H9 (cell line): ENCODE data around the gene RRP1B. TPM values are rescaled to one million over a fixed set of nuclear protein-coding genes. Genes with fewer than 3 reads are reported as not detected.
A peak's percentile ranks its signal among the peaks of the same experiment; 100 is the strongest.

Experiments
- DNase-seq: peaks from one replicate; pipeline ENCODE4 v3.0.0-alpha.2; 2017
- H2AFZ ChIP-seq: one replicate; pipeline ENCODE4 v1.6.1; 2013; ENCODE audit warnings: mild to moderate bottlenecking, low read length, control low read depth, moderate library complexity
- H2AK5ac ChIP-seq: 2 replicates; pipeline ENCODE4 v1.6.1; 2013; ENCODE audit warnings: low read length, control low read depth, mixed read lengths; ENCODE audit not compliant: insufficient read length
- H2BK120ac ChIP-seq: one replicate; pipeline ENCODE4 v1.6.1; 2013; ENCODE audit warnings: low read depth, mild to moderate bottlenecking, low read length, control low read depth, inconsistent platforms; ENCODE audit not compliant: poor library complexity, severe bottlenecking
- H2BK12ac ChIP-seq: 2 replicates; pipeline ENCODE4 v1.6.1; 2013; ENCODE audit warnings: low read length, control low read depth, mixed read lengths, low read depth; ENCODE audit not compliant: insufficient read length
- H2BK15ac ChIP-seq: 2 replicates; pipeline ENCODE4 v1.6.1; 2013; ENCODE audit warnings: low read depth, low read length, control low read depth
- H2BK20ac ChIP-seq: one replicate; pipeline ENCODE4 v1.6.1; 2013; ENCODE audit warnings: low read depth, mild to moderate bottlenecking, low read length, control low read depth, inconsistent platforms; ENCODE audit not compliant: poor library complexity, severe bottlenecking
- H2BK5ac ChIP-seq: 2 replicates; pipeline ENCODE4 v1.6.1; 2013; ENCODE audit warnings: low read length, control low read depth, mixed read lengths; ENCODE audit not compliant: insufficient read length
- H3K14ac ChIP-seq: 2 replicates; pipeline ENCODE4 v1.6.1; 2013; ENCODE audit warnings: low read length, control low read depth; ENCODE audit not compliant: insufficient read depth
- H3K18ac ChIP-seq: 2 replicates; pipeline ENCODE4 v1.6.1; 2013; ENCODE audit warnings: low read depth, mild to moderate bottlenecking, mixed read lengths, low read length, control low read depth; ENCODE audit not compliant: insufficient read length
- H3K23ac ChIP-seq: 2 replicates; pipeline ENCODE4 v1.6.1; 2013; ENCODE audit warnings: low read length, control low read depth, mixed read lengths, low read depth; ENCODE audit not compliant: insufficient read length
- H3K23me2 ChIP-seq: 2 replicates; pipeline ENCODE4 v1.6.1; 2013; ENCODE audit warnings: low read depth, mild to moderate bottlenecking, mixed read lengths, low read length, control low read depth; ENCODE audit not compliant: insufficient read length, poor library complexity, severe bottlenecking
- H3K27ac ChIP-seq: 2 replicates; pipeline ENCODE4 v1.5.1; 2013; ENCODE audit warnings: low read length, control low read depth, mixed read lengths, low read depth; ENCODE audit not compliant: insufficient read length
- H3K27me3 ChIP-seq: 2 replicates; pipeline ENCODE4 v1.6.1; 2013; ENCODE audit warnings: low read length, control low read depth, inconsistent platforms; ENCODE audit not compliant: insufficient read depth
- H3K4ac ChIP-seq: 2 replicates; pipeline ENCODE4 v1.6.1; 2013; ENCODE audit warnings: low read depth, mild to moderate bottlenecking, control low read depth, inconsistent platforms, low read length, moderate library complexity
- H3K4me1 ChIP-seq: 2 replicates; pipeline ENCODE4 v1.6.1; 2013; ENCODE audit warnings: low read length, control low read depth, inconsistent platforms; ENCODE audit not compliant: insufficient read depth
- H3K4me2 ChIP-seq: 2 replicates; pipeline ENCODE4 v1.6.1; 2013; ENCODE audit warnings: low read length, control low read depth, mixed read lengths; ENCODE audit not compliant: insufficient read length, insufficient read depth
- H3K56ac ChIP-seq: 2 replicates; pipeline ENCODE4 v1.6.1; 2013; ENCODE audit warnings: low read depth, mild to moderate bottlenecking, mixed read lengths, low read length, control low read depth; ENCODE audit not compliant: insufficient read length
- H3K79me1 ChIP-seq: 2 replicates; pipeline ENCODE4 v1.6.1; 2013; ENCODE audit warnings: low read depth, mild to moderate bottlenecking, moderate library complexity, low read length, control low read depth, inconsistent platforms; ENCODE audit not compliant: insufficient read depth, poor library complexity, severe bottlenecking
- H3K79me2 ChIP-seq: 2 replicates; pipeline ENCODE4 v1.6.1; 2013; ENCODE audit warnings: low read length, control low read depth, inconsistent platforms; ENCODE audit not compliant: insufficient read depth
- H3K9ac ChIP-seq: 2 replicates; pipeline ENCODE4 v1.6.1; 2013; ENCODE audit warnings: low read length, control low read depth, mixed read lengths; ENCODE audit not compliant: insufficient read length; ENCODE audit errors: extremely low read depth
- H3K9me3 ChIP-seq: one replicate; pipeline ENCODE4 v1.6.1; 2013; ENCODE audit warnings: low read depth, low read length, inconsistent platforms; ENCODE audit not compliant: control insufficient read depth
- H3T11ph ChIP-seq: one replicate; pipeline ENCODE4 v1.6.1; 2013; ENCODE audit warnings: mild to moderate bottlenecking, low read length, control low read depth, inconsistent platforms
- H4K20me1 ChIP-seq: one replicate; pipeline ENCODE4 v1.6.1; 2013; ENCODE audit not compliant: control insufficient read depth, insufficient read length, insufficient read depth
- H4K5ac ChIP-seq: 2 replicates; pipeline ENCODE4 v1.6.1; 2013; ENCODE audit warnings: low read depth, mild to moderate bottlenecking, mixed read lengths, low read length, control low read depth; ENCODE audit not compliant: insufficient read length
- H4K8ac ChIP-seq: replicated peaks from 2 replicates; pipeline ENCODE4 v1.6.1; 2013; ENCODE audit warnings: low read length, control low read depth, mixed read lengths, low read depth; ENCODE audit not compliant: insufficient read length
- H4K91ac ChIP-seq: 2 replicates; pipeline ENCODE4 v1.6.1; 2013; ENCODE audit warnings: low read depth, mild to moderate bottlenecking, moderate library complexity, mixed read lengths, low read length, control low read depth; ENCODE audit not compliant: insufficient read length
- H3K27ac Mint-ChIP-seq, 3 experiments: 2 replicates in 2 of 3; 3 replicates in 1 of 3; pipeline ENCODE4 v1.8.0; 2020 to 2021; ENCODE audit warnings: mixed read lengths in 3 of 3, mild to moderate bottlenecking in 1 of 3, moderate library complexity in 1 of 3
- H3K27me3 Mint-ChIP-seq: 2 replicates; pipeline ENCODE4 v1.8.0; 2021; ENCODE audit warnings: low read depth, mild to moderate bottlenecking, moderate library complexity, mixed read lengths
- H3K36me3 Mint-ChIP-seq, 3 experiments: 2 replicates in 2 of 3; 3 replicates in 1 of 3; pipeline ENCODE4 v1.8.0; 2020 to 2021; ENCODE audit warnings: low read depth in 3 of 3, mixed read lengths in 3 of 3; ENCODE audit not compliant: insufficient read depth in 1 of 3
- H3K4me1 Mint-ChIP-seq, 2 experiments: 2 replicates each; pipeline ENCODE4 v1.8.0; 2020; ENCODE audit warnings: mixed read lengths in 2 of 2
- H3K4me3 Mint-ChIP-seq, 2 experiments: 2 replicates in 1 of 2; 3 replicates in 1 of 2; pipeline ENCODE4 v1.8.0; 2020 to 2021; ENCODE audit warnings: mild to moderate bottlenecking in 2 of 2, mixed read lengths in 2 of 2, moderate library complexity in 1 of 2
- H3K9me3 Mint-ChIP-seq, 2 experiments: 2 replicates in 1 of 2; 3 replicates in 1 of 2; pipeline ENCODE4 v1.8.0; 2020; ENCODE audit warnings: mild to moderate bottlenecking in 2 of 2, mixed read lengths in 2 of 2, moderate library complexity in 1 of 2
- CTCF ChIP-seq: fragments of 200-600 bp; sonication (generic); conservative IDR thresholded peaks from 3 replicates; pipeline ENCODE4 v1.8.0; 2021; ENCODE audit warnings: antibody characterized with exemption, mild to moderate bottlenecking
- WGBS: extraction: QIAGEN DNeasy Blood & Tissue Kit; methylation state at CpG from one replicate; pipeline ENCODE4 v1.1.7; 2013; ENCODE audit warnings: missing lambda C conversion rate, low lambda C conversion rate, mixed read lengths; ENCODE audit not compliant: insufficient read length; ENCODE audit errors: extremely low coverage; 5-methylcytosine and 5-hydroxymethylcytosine counted together
- total RNA-seq: library from RNA; stranded (reverse); gene quantifications from 2 replicates; pipeline ENCODE4 v1.2.1, GENCODE V29; 2021

Gene RRP1B
- total RNA-seq, 1 experiment from 2014 or later: 96.6 TPM

GRCh38 chr21:43693981-43694380, 34.6 kb downstream of the RRP1B start:
- H3K27me3 ChIP-seq: no peaks in the 10 kb centered on the region
- no peak overlapping the region for H4K5ac ChIP-seq
- no peak overlapping the region for H2BK5ac ChIP-seq
- H2AK5ac ChIP-seq: no peak overlapping the region
- Mint-ChIP-seq H3K36me3 (peaks cover 26 to 81% (median 71%) of the 10 kb centered on the region in 3 experiments; a peak in 6 of 7 replicates), H3K4me3 (no peak overlapping the region; a peak in 1 of 5 replicates), H3K27me3 (no peaks in the 10 kb centered on the region), H3K4me1 (no peaks in the 10 kb centered on the region), H3K27ac (peak overlapping the region in 2 of 3 experiments; percentile 49 to 86; a peak in 4 of 7 replicates), H3K9me3 (no peaks in the 10 kb centered on the region)
- no peak for TF ChIP-seq CTCF
- no peak overlapping the region for H3K27ac ChIP-seq
- H3K79me2 ChIP-seq: no peaks in the 10 kb centered on the region
- H3K79me1 ChIP-seq: no peaks in the 10 kb centered on the region
- no peak overlapping the region for H3T11ph ChIP-seq
- H2AFZ ChIP-seq: no peak overlapping the region
- H4K91ac ChIP-seq: no peak overlapping the region
- no peak overlapping the region for H3K23ac ChIP-seq
- H2BK20ac ChIP-seq: no peak overlapping the region
- H3K18ac ChIP-seq: no peak overlapping the region
- no peak overlapping the region for H3K14ac ChIP-seq
- no peak overlapping the region for H4K8ac ChIP-seq
- no peak overlapping the region for H2BK15ac ChIP-seq
- no peak overlapping the region for H2BK120ac ChIP-seq
- no peak overlapping the region for H2BK12ac ChIP-seq
- no peaks in the 10 kb centered on the region for H3K23me2 ChIP-seq
- no peak overlapping the region for H3K4ac ChIP-seq
- H3K9me3 ChIP-seq: no peaks in the 10 kb centered on the region
- H3K9ac ChIP-seq: no peak overlapping the region
- DNase-seq: no peak
- no peaks in the 10 kb centered on the region for H3K4me1 ChIP-seq
- H3K56ac ChIP-seq: no peak overlapping the region
- H3K4me2 ChIP-seq: no peak overlapping the region
- WGBS: no CpG with 5 or more reads among the region's 23 CpGs
- no peaks in the 10 kb centered on the region for H4K20me1 ChIP-seq
